Pancreas (tissue), 10 donors: Measurements from ENCODE around the gene PPP1R8. TPM values are rescaled to one million over a fixed set of nuclear protein-coding genes. Genes with fewer than 3 reads are reported as not detected.
A peak's percentile ranks its signal among the peaks of the same experiment; 100 is the strongest.

ENCODE experiments used
- ATAC-seq, 4 donors: fragments of 200-7000 bp; cut with Tn5 transposase; one replicate each; pipeline versions ENCODE4 v1.8.0 to v1.9.1; 2020; ENCODE audit warnings: mild to moderate bottlenecking in 4 of 4, moderate library complexity in 4 of 4
- DNase-seq, 6 donors: peaks; one replicate each; pipeline ENCODE4 v3.0.0-alpha.2; 2020
- FAIRE-seq: peaks from 2 replicates; lab custom pipeline; 2012; peaks lifted over from hg19 to GRCh38; lab: Jason Lieb, UNC
- H3K27ac ChIP-seq, 4 donors: fragments of 200-600 bp; sonication (generic); 1 replicate in 3 of 4; 2 replicates in 1 of 4; pipeline versions ENCODE4 v1.5.0 to v1.8.0; 2020
- H3K27me3 ChIP-seq, 4 donors: fragments of 200-600 bp; one replicate each; pipeline ENCODE4 v1.8.0; 2021
- H3K36me3 ChIP-seq, 3 donors: fragments of 200-600 bp; sonication (generic) in 1 of 3; one replicate each; pipeline versions ENCODE4 v1.5.0 to v1.8.0; 2020 to 2021
- H3K4me1 ChIP-seq, 3 donors: fragments of 200-600 bp; one replicate each; pipeline ENCODE4 v1.8.0; 2021
- H3K4me3 ChIP-seq, 4 donors: fragments of 200-600 bp; sonication (generic) in 2 of 4; one replicate each; pipeline versions ENCODE4 v1.5.0 to v1.8.0; 2020 to 2021
- H3K9me3 ChIP-seq, 4 donors: fragments of 200-600 bp; one replicate each; pipeline ENCODE4 v1.8.0; 2021
- WGBS, 2 donors: extraction: QIAGEN DNeasy Blood & Tissue Kit; methylation state at CpG; one replicate each; pipeline ENCODE4 v1.1.7; 2013; 5-methylcytosine and 5-hydroxymethylcytosine counted together
- intact Hi-C, 3 donors: fragments of 100-400 bp; cut with DNase I; formaldehyde crosslinking; loops; one replicate each; pipeline versions ENCODE4 v1.11.1 to v1.14.2; 2022
- polyA plus RNA-seq, 2 donors: library from polyadenylated mRNA; stranded (reverse); fragments of 200-250 nt; gene quantifications; one replicate each; pipeline ENCODE4 v1.2.3, GENCODE V29; 2013
- total RNA-seq, 6 donors: library from RNA; stranded (reverse); fragmentation: NEBNext Ultra II Directional in 4 of 6; extraction: Animal tissue kit (Norgen Biotek cat#: 25700) in 4 of 6; gene quantifications; one replicate each; pipeline versions ENCODE4 v1.2.1 to v1.2.4, GENCODE V29; 2021 to 2023
- TF ChIP-seq, protein P1 (sequence below), 4 donors: fragments of 200-600 bp; sonication (generic) in 3 of 4; IDR thresholded peaks; one replicate each; pipeline versions ENCODE4 v1.5.0 to v1.8.0; 2021; ENCODE audit warnings: antibody characterized with exemption in 4 of 4
- donor health status: healthy with polysubstance abuse.
- donor health status: DM: no; HTN: no; CAD: no; lungs with moderate emphysema.
- donor health status: DM: no; HTN: no; CAD: no.
- donor health status: control.
- donor health status: control.
- donor health status: Bipolar disorder and iron deficiency.
- donor health status: DM: yes; HTN: yes; CAD: no.
- donor health status: DM: no; HTN: no; CAD: no.
- donor health status: DM: no; HTN: no; CAD: no.
- donor health status: DM: yes; HTN: yes; CAD: no.

Gene PPP1R8
- total and polyA plus RNA-seq, 8 donors, result 8.1 to 17.4 (median 11.7) TPM

DNA sequence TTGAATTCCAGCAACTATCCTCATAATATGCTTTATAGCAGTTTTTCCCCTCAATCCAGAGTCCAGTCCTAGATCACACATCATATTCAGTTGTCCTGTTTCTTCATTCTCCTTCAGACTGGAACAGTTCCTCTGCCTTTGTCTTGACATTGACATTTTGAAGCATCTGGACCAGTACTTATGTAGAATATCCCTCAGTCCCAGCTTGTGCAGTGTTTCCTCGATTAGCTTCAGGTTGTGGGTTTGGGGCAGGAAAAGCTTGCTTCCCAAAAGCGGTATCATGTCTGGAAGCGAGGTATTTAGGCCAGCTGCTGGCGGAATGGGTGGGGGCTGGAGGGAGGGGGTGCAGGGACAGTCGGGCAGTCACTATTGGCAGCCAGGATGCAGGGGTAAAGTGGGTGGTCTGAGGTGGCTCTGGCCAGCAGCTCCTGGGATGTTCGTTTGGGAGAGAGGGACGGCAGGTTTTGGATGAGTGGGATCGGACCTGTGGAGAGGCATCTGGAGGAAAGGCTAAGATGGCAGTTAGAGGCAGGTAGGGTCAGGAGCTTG, 48.3 kb downstream of the PPP1R8 start:
- ATAC-seq, result no peak
- intact Hi-C loops, result no loop called here

DNA sequence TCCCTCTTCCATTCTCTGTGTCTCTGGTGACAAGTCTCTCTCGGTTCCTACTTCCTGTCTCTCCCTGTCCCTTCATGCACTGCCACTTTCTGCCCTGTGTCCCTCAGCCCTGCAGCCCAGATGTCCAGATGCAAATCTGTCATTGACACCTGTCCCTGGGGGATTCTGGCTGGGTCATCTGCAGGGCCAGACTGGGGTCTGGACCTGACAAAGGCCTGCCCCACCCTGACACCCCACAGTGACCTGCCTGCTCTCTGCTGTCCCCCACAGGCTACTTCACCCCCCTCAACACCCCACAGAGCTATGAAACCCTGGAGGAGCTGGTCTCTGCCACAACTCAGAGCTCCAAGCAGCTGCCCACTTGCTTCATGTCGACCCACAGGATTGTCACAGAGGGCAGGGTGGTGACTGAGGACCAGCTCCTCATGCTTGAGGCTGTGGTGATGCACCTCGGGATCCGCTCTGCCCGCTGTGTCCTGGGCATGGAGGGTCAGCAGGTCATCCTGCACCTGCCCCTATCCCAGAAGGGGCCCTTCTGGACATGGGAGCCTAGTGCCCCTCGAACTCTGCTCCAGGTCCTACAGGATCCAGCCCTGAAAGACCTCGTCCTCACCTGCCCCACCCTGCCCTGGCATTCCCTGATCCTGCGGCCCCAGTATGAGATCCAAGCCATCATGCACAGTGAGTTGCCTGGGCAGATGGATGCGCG, 48.9 kb downstream of the PPP1R8 start:
- Histone ChIP-seq H3K27ac (no peak overlapping the region), H3K27me3 (no peaks in the 10 kb centered on the region), H3K4me3 (no peak overlapping the region), H3K36me3 (no peaks in the 10 kb centered on the region), H3K4me1 (no peaks in the 10 kb centered on the region), H3K9me3 (no peaks in the 10 kb centered on the region)
- DNase-seq (peak in 2 of 6 donors; percentile 32 to 41), FAIRE-seq (no peak), ATAC-seq (no peak)
- intact Hi-C loops, result no loop called here
- WGBS, 2 donors, result 69 to 75% methylated on average over 10 of the region's 10 CpGs
- TF ChIP-seq, protein P1, sequence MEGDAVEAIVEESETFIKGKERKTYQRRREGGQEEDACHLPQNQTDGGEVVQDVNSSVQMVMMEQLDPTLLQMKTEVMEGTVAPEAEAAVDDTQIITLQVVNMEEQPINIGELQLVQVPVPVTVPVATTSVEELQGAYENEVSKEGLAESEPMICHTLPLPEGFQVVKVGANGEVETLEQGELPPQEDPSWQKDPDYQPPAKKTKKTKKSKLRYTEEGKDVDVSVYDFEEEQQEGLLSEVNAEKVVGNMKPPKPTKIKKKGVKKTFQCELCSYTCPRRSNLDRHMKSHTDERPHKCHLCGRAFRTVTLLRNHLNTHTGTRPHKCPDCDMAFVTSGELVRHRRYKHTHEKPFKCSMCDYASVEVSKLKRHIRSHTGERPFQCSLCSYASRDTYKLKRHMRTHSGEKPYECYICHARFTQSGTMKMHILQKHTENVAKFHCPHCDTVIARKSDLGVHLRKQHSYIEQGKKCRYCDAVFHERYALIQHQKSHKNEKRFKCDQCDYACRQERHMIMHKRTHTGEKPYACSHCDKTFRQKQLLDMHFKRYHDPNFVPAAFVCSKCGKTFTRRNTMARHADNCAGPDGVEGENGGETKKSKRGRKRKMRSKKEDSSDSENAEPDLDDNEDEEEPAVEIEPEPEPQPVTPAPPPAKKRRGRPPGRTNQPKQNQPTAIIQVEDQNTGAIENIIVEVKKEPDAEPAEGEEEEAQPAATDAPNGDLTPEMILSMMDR (IDR thresholded peaks at IDR 0.05), result no peak

More for the DNA sequence above, 48.3 kb downstream of the PPP1R8 start:
- H3K4me1 ChIP-seq, result no peaks in the 10 kb centered on the region
- WGBS, 2 donors, result 61 to 66% methylated on average over 8 of the region's 8 CpGs
- H3K9me3 ChIP-seq, result no peaks in the 10 kb centered on the region
- DNase-seq, result peak in 2 of 6 donors; percentile 5 to 16
- no peak for FAIRE-seq
- H3K27ac ChIP-seq, result no peak overlapping the region
- H3K4me3 ChIP-seq, result no peak overlapping the region
- TF ChIP-seq, protein P1 (IDR thresholded peaks at IDR 0.05), result no peak
- H3K36me3 ChIP-seq, result no peaks in the 10 kb centered on the region
- no peaks in the 10 kb centered on the region for H3K27me3 ChIP-seq

DNA sequence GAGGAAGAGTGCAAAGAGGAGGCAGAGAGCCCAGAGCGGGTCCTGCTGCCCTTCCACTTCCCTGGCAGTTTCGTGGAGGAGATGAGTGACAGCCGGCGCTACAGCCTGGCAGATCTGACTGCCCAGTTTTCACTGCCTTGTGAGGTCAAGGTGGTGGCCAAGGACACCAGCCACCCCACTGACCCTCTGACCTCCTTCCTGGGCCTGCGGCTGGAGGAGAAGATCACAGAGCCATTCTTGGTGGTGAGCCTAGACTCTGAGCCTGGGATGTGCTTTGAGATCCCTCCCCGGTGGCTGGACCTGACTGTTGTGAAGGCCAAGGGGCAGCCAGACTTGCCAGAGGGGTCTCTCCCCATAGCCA, 51.9 kb downstream of the PPP1R8 start:
- TF ChIP-seq, protein P1 (IDR thresholded peaks at IDR 0.05), result no peak
- Histone ChIP-seq H3K27ac (no peak overlapping the region), H3K4me3 (no peak overlapping the region), H3K9me3 (no peaks in the 10 kb centered on the region), H3K36me3 (no peaks in the 10 kb centered on the region), H3K4me1 (no peaks in the 10 kb centered on the region), H3K27me3 (no peaks in the 10 kb centered on the region)
- intact Hi-C loops, result no loop called here
- FAIRE-seq, result no peak
- 83 to 89% methylated on average over 6 of the region's 6 CpGs for WGBS, 2 donors
- ATAC-seq, result no peak
- DNase-seq, result no peak

DNA sequence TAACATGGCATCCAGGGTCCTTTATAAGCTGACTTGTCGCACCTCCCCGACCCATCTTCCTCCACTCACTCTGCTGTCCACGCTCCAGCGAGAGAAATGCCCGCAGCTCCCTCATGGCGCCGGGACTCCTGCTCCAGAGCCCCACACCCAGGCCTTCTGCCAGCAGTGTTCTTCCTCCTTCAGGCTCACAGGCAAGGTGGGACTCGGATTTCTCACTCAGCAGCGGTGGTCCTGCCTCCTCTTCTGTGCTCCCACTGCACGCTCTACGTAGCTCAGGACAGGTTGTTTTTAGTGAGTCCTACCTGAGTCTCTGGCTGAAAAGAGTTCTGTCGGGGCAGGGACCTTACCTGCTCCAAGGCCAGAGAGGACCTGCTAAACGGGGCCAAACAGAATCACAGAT, 53.0 kb downstream of the PPP1R8 start:
- TF ChIP-seq, protein P1 (IDR thresholded peaks at IDR 0.05), result no peak
- Histone ChIP-seq H3K27me3 (no peaks in the 10 kb centered on the region), H3K9me3 (no peaks in the 10 kb centered on the region), H3K4me1 (no peaks in the 10 kb centered on the region), H3K4me3 (no peak overlapping the region), H3K27ac (peak overlapping the region in 1 of 4 donors; percentile 75), H3K36me3 (no peaks in the 10 kb centered on the region)
- WGBS, 2 donors, result 82 to 86% methylated on average over 13 of the region's 13 CpGs
- no peak for FAIRE-seq
- DNase-seq, result peak in 1 of 6 donors; percentile 31
- ATAC-seq, result no peak
- intact Hi-C loops, result no loop called here
